ENCODE data around the gene DTNB.
"Not testable (repeated sequence)": the region's sequence is repeated elsewhere in the genome, so short reads cannot be mapped to it uniquely, and the experiment has no call there.

The DTNB gene

GRCh38 chr2:25682082-25682481 lies 8.7 kb upstream of the DTNB start:
- DNase-seq: no peak

- DNase-seq: no peak
These were observed 4.5 kb upstream of the DTNB start for GRCh38 chr2:25677877-25678276.

- DNase-seq: no peak
These were observed 643 bp upstream of the DTNB start for GRCh38 chr2:25674077-25674362.

- peak; percentile 47 for DNase-seq
These were observed 680 bp downstream of the DTNB start for GRCh38 chr2:25672494-25673299.

GRCh38 chr2:25671622-25672021 lies 1.8 kb downstream of the DTNB start:
- DNase-seq: no peak

- no peak for DNase-seq
These were observed 3.9 kb downstream of the DTNB start for GRCh38 chr2:25669520-25669919.

- no peak for DNase-seq
These were observed 7.2 kb downstream of the DTNB start for GRCh38 chr2:25666218-25666617.

- DNase-seq: not testable (repeated sequence)
These were observed 7.9 kb downstream of the DTNB start for GRCh38 chr2:25665429-25665828.

- DNase-seq: no peak
These were observed 8.4 kb downstream of the DTNB start for GRCh38 chr2:25664965-25665307.

- DNase-seq: peak; percentile 74
These were observed 9.0 kb downstream of the DTNB start for GRCh38 chr2:25664183-25664964.

GRCh38 chr2:25655316-25655715 lies 18.1 kb downstream of the DTNB start:
- DNase-seq: no peak

- no peak for DNase-seq
These were observed 18.6 kb downstream of the DTNB start for GRCh38 chr2:25654801-25655200.

GRCh38 chr2:25651782-25652455 lies 21.5 kb downstream of the DTNB start:
- DNase-seq: no peak

GRCh38 chr2:25651066-25651465 lies 22.3 kb downstream of the DTNB start:
- no peak for DNase-seq

GRCh38 chr2:25650256-25650655 lies 23.1 kb downstream of the DTNB start:
- no peak for DNase-seq

- no peak for DNase-seq
These were observed 23.6 kb downstream of the DTNB start for GRCh38 chr2:25649786-25650185.

- DNase-seq: no peak
These were observed 31.1 kb downstream of the DTNB start for GRCh38 chr2:25642298-25642697.

- no peak for DNase-seq
These were observed 33.7 kb downstream of the DTNB start for GRCh38 chr2:25639696-25640095.

- DNase-seq: no peak
These were observed 34.2 kb downstream of the DTNB start for GRCh38 chr2:25639131-25639530.

GRCh38 chr2:25635797-25636196 lies 37.6 kb downstream of the DTNB start:
- no peak for DNase-seq

- DNase-seq: not testable (repeated sequence)
These were observed 39.6 kb downstream of the DTNB start for GRCh38 chr2:25633801-25634200.

- no peak for DNase-seq
These were observed 41.0 kb downstream of the DTNB start for GRCh38 chr2:25632396-25632795.

- DNase-seq: no peak
These were observed 48.7 kb downstream of the DTNB start for GRCh38 chr2:25624635-25625034.

- DNase-seq: no peak
These were observed 50.0 kb downstream of the DTNB start for GRCh38 chr2:25623361-25623760.
